HG03432 (cell line): ENCODE measurements around the gene SNX9.

Experiments
- ATAC-seq: cut with Tn5 transposase; IDR thresholded peaks from one replicate; pipeline ENCODE4 v1.9.1; 2021; ENCODE audit warnings: mild to moderate bottlenecking, moderate library complexity; ENCODE audit not compliant: unreplicated experiment

Gene SNX9

DNA sequence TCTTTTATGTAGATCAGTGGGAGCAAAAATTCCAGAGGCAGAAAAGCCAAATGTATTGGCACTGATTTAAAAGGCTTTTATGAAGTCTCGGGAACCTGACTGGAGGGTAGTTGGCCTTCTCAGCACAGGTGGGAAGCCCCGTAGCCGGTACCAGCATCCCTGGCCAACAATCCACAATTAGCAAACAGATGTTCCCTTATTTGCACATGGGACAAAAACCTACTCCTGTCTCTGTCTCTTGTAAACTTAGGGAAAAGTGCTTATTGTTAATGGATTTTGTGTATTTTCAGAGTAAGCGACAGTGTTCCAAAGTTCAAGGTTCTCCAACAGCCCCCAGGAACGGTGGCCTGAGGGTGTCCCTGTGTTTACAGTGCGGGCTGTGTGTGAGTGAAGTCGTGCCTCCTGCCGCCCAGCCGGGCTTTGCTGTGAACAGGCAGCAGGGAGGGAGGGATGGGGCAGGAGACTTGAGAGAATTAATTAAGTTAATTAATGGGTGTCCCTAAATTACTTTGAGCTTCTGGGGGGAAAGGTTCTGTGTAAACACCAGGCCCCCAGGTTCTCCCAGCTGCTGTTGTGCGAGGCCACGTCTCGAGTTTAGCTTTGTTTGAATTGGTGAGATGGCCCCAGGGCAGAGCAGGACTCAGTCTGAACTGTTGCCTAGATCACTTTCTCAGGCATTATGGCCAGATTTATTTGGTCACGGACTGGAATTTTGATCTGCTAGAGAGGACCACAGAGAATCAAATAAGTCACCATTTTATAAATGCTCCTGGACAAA is 162.5 kb downstream of the SNX9 start:
- no peak for ATAC-seq

DNA sequence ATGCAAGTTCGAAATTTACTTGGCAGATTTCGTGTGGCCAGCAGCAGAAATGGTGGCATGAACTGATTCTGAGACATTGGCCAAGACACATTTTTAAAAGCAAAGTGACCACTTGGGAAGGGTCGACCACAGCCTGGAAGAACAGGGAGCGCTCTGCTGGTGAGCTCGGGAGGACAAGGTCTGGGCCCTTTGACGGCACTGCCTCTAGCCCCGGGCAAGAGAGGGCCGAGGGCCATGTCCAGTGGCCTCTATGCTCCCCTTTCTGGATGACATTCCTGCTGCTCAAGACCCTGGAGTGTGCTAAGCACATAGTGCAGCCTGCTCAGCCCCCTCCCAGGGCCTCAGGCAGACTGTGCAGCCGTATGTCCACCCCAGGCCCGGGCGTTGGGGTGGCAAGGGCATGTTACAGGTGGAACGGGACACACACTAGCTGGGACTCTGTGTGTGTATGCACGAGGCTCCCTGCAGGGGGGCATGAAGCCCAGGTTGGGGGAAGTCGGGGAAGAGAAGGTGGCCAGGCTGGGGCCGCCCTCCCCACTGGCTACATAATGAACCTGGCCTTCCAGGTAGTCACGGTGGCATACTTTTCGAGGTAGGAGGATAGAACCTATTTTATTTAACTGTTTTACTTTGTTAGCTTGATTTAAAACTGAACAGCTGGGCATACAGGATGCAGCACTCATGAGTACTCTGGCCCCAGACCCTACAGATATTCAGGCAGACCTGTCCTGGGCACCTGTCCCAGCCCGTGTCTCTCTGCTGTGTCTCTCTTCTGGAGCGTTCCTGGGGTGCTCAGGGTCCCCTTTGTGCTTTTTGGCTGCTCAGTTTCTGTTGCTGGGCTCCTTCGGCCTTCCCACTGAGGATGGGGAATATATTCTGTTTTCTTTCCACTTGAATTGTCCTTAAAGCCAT is 165.0 kb downstream of the SNX9 start:
- ATAC-seq: no peak

DNA sequence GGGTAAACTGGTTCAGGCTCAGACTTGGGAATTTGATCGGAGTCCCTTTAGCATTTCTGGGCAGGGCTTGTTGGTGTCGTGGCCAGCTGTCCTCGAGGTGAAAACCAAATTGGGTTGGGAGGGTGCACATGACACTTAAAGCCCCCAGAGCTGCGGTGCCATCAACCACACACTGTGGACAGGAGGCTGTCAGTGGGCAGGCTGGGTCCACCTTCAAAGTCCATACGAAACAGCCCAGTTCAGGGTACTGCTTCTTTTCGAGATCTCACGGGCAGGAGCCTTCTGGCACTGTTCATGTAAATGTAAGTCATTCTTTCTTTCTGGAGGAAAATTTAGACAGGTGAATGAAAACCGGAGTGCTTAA is 165.6 kb downstream of the SNX9 start:
- no peak for ATAC-seq

DNA sequence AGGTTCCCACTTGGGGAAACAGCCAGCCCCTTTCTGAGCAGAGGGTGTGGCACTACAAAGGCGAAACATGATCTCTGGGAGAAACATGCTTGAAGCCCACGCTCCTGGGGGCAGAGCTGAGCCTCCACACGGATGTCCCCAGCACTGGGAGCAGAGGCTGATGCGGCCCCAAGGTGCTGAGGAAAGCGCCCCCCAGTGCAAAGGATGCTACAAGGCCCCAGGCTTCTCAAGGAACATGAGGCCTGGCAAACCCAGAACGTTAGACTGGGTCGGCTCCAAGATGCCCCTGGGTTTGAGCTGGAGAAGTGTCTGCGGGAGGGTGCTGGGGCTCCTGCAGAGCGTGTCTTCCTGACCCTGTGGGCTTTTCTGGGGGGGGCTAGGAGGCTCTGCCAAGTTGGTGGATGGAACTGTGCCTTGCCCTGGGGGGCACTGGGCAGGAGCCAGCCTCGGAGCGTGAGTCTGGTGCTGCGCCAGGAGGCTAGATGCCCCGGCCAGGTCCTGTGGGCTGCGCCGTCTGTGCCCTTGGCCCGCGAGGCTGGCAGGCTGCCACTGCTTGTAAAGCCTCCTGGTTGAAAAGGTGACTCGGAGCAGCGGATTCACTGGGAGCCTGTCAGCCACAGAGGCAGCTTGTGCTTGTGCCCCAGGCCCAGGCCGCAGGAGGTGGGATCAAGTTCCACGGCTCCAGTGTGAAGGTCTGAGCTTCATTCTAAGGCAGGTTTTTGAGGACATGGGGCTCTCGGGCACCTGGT is 166.7 kb downstream of the SNX9 start:
- ATAC-seq: no peak

DNA sequence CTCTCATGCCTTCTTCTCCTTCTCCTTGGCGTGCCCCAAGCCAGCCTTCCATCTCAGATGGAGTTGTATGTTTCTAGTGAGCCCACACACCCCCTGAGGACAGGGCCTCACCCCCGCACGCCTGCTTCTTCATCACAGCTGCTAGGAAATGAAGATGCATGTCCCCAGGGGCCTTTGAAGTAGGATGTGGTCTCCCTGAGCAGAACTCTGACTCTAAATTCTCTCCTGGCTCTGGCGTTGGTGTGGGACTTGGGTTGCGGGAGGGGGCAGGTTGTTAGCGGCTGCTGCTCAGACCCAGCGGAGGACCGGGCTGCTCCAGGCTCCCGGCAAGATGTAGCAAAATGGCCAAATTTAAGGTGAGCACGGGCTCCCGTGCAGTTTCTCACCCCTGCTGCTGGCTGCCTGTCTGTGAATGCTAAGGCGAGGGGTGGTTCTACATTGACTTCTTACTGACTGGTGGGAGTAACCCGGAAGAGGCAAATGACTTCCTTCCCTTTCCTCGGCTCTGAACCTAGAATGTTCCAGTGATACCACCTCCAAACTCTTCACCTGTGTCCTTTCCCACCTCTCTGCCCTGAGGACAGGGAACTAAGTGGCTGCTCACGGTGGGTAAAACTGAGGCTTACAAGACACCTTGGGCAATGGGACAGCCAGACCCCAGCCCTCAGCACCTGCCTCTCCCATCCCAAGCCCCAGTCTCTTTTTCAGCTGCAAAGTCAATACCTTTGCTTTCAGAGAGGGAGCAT is 167.4 kb downstream of the SNX9 start:
- peak; percentile 74 for ATAC-seq

DNA sequence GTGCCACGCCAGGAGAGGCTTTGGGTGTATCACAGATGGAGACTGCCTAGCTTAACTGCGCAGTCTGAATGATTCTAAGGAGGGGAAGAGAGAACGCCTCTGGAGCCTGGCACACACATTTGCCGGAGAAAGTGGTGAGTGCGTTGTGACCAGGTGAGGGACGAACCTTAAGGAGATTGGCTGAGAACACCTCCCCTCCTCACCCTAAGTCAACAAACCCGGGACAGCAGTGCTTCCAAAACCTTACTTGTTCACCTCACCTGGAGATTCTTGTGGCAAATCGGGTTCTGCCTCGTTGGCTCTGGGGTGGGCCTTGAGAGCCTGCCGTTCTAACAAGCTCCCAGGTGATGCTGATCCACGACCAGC is 168.0 kb downstream of the SNX9 start:
- ATAC-seq: no peak

DNA sequence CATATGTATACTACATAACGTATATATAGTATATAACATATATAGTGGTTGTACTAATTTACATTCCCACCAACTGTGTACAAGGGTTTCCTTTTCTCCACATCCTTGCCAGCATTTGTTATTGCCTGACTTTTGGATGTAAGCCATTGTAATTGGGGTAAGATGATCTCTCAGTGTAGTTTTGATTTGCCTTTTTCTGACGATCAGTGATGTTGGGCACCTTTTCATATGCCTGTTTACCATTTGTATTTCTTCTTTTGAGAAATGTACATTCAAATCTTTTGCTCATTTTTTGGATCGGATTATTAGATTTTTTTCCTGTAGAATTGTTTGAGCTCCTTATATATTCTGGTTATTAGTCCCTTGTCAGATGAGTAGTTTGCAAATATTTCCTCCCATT is 170.0 kb downstream of the SNX9 start:
- ATAC-seq: no peak

DNA sequence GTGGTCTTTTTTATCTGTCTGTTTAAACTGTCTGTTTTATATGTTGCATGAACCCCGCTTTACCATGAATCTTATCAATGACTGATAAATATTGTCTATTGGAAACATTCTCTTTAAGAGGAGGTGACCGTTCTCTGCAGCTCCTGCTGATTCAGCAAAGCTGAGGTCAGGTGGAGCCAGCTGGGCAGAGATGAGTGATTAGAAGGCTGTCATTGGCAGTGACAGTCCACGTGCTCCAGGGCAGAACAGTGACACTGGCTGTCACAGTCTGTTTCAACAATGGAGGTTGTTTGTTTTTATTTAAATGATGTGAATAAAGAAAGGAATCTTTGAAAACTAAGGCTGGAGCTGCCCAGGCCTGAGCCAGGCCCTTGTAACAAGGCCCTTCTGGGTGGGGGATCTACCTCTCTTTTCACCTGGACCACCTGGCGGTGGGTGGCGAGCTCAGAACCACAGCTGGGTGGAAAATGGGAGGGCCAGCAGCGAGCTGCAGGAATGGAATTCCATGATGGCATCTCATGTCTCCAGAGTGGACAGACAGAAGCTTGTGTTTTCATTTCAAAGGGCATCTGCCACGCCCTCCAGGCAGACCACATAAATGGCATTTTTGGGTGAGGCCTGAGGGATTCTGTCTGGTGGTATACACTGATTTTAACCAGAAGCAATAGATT is 171.2 kb downstream of the SNX9 start:
- ATAC-seq: no peak
